Activated effector memory CD4-positive, alpha-beta T cell treated with Interleukin-2 at 50 U/mL for 16 hours (primary cell): Measurements from ENCODE around the gene S1PR5.

ENCODE experiments used
- DNase-seq: peaks from one replicate; pipeline ENCODE4 v3.0.0-alpha.2; 2020

Gene S1PR5

GRCh38 chr19:10514211-10515145 is 2.8 kb downstream of the S1PR5 start:
- DNase-seq: no peak

- no peak for DNase-seq
Observed at GRCh38 chr19:10513223-10513622, 4.0 kb downstream of the S1PR5 start.

DNA sequence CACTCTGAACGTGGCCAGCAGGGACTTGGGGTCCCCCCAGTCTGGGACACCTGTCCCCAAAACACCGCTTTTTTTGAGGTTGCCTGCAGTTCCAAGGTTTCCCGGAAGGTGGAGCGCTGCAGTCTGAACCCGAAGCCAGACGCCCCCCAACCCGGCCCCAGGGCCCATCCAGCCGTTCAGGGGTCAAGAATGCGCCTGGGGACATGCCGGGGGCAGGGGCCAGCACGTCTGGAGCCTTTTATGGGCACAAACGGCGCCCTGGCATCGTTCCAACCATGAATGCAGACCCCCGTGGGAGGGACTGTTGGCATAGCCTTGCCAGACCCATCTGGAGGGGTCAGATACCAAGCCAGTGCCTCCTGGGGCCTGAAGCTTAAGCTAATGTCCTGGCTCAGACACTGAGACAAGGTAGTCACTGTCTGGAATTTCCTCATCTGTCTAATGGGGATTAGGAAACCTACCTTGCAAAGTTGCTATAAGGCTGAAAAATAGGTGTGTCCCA is 6.9 kb downstream of the S1PR5 start:
- peak; percentile 47 for DNase-seq

DNA sequence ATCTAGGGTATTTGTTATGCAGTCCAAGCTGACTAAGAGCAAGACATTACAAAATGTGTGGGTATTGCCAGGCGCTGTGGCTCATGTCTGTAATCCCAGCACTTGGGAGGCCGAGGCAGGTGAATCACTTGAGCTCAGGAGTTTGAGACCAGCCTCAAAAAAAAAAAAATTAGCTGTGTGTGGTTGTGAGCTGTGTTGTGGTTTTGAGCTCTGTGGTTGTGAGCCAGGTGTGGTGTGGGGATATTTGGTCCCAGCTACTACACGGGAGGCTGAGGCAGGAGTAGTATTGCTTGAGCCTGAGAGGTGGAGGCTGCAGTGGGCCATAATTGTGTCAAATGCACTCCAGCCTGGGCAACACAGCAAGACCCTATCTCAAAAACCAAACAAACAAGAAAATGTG is 8.5 kb downstream of the S1PR5 start:
- DNase-seq: no peak

DNA sequence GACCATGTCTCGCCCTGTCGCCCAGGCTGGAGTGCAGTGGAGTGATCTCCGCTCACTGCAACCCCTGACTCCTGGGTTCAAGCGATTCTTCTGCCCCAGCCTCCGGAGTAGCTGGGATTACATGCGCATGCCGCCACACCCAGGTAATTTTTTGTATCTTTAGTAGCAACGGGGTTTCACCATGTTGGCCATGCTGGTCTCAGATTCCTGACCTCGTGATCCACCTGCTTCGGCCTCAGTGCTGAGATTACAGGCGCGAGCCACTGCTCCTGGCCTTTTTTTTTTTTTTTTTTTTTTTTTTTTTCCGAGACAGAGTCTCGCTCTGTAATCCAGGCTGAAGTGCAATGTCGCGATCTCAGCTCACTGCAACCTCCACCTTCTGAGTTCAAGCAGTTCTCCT is 9.2 kb downstream of the S1PR5 start:
- DNase-seq: no peak

DNA sequence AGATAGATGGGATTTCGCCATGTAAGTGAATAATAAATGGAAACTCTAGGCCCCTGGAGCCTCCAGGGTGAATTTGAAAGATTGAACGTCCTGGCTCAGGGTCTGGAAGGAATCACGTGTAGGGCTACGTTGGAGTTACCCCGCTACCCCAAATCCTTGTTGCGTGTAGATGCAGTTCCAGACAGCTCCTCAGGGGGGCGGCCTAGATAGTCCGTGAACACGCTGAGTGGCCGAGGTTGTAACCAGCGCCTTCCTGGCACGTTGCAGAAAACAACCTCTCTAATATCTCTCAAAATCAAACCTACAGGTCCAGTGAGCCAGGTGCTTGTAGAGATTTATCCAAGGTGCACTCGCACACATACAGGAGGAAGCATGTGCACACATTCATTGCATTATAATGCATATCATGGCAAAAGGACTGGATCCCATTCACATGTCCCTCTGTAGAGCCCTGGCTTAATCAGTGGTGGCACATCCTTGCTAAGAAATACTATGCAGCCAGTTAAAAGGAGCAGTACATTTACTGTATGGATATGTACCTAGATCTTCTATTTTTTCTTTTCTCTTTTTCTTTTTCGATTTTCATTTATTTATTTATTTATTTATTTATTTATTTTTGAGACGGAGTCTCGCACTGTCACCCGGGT is 11.5 kb downstream of the S1PR5 start:
- peak; percentile 73 for DNase-seq

GRCh38 chr19:10503002-10503789 is 14.1 kb downstream of the S1PR5 start, which contains the start of gene KEAP1:
KEAP1 (minus strand) TSS chr19:10503356; CDS start chr19:10500033, 3,323 bp downstream.
- DNase-seq: no peak

- DNase-seq: peak; percentile 84
Observed at GRCh38 chr19:10502524-10503001, 14.7 kb downstream of the S1PR5 start.

GRCh38 chr19:10501971-10502523 is 15.2 kb downstream of the S1PR5 start:
- peak; percentile 7 for DNase-seq

DNA sequence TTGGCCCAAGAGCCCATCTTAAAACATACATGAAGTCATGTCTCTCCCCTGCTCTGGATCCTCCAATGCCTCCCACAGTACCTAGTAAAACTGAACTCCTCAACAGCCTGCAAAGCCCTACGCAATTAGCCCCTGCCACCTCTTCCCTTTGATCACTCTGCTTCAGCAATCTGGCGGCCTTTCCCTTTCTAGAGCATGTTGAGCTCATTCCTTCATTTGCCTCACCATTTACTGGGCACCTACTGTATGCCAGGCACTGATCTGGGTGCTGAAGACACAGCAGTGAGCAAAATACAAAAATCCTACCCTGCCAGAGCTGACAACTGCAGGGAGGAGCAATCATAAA is 17.0 kb downstream of the S1PR5 start:
- DNase-seq: no peak

DNA sequence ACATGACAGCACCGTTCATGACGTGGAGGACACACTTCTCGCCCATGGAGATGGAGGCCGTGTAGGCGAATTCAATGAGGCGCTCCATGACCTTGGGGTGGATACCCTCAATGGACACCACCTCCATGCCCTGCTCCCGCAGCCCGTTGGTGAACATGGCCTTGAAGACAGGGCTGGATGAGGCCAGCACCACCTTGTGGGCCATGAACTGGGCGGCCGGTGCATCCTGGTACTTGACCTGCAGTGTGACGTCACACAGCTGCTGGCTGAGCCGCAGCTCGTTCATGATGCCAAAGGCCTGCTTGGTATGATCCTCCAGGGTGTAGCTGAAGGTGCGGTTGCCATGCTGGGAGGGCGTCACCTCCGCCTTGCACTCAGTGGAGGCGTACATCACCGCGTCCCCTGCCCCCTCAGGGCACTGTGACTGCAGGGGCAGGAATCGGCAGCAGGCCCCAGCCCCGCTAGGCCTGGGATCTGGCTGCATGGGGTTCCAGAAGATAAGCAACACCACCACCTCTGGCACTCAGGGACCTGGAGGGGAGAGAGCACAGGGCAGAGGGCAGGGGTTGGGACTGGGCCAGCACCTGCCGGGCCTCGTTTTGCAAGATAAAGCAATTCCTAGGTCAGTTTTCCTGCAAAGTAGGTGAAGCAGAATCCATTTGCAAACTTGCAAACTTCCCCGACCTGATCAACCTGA is 17.5 kb downstream of the S1PR5 start:
- no peak for DNase-seq

- DNase-seq: no peak
Observed at GRCh38 chr19:10497371-10497770, 19.9 kb downstream of the S1PR5 start.

DNA sequence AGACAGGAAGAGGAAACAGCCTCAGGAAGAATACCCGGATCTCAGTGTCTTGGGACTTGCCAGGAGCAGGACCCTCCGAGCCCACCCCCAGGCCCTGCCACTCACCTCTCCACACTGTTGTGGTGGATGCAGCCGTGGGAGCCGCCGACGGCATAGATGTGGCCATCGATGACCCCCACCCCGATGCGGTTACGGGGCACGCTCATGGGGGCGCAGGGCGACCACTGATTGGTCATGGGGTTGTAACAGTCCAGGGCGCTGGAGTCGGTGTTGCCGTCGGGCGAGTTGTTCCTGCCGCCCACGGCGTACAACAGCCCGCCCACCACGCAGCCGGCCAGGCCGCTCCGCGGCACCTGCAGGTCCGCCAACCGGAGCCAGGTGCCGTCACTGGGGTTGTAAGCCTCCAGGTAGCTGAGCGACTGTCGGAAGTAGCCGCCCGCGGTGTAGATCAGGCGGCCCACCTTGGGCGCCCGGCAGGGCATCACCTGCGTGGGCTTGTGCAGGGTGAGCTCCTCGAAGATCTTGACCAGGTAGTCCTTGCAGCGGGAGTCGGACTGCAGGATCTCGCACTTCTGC is 25.7 kb downstream of the S1PR5 start:
- DNase-seq: no peak

DNA sequence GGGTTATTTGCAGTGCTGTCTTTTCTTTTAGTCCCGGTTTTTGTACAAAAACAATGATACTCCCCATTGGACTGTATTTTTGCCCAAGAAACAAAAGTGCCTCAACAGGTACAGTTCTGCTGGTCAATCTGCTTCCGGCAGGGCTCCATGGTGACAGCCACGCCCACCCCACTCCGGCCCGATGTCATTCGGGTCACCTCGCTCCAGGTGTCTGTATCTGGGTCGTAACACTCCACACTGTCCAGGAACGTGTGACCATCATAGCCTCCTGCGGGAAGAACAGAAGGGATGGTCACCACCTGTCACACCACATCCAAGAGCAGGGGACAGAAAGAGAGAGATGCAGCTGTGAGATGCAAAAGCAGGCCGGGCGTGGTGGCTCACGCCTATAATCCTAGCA is 30.7 kb downstream of the S1PR5 start:
- no peak for DNase-seq

DNA sequence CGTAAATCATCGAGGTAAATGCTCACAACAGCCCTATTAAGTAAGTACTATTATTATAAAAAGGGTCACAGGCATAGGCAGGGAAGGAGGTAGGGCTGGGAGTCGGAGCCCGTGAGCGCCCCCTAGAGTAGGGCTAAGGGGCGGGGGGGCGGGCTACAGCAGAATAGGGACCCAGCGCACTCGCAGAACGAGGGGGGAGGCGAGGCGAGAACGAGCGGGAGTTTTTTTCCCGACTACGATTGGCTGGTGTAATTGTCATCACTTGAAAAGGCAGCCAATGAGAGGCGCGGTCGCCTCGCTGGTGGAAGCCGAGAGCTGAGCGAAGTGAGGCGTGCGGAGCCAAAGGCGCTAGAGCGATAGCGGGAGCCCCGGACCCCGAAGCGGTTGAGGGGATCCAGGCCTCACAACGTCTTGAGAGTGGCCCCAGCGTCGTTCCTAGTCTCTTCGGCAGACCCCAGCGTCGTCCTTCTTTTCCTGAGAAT is 38.3 kb downstream of the S1PR5 start:
- peak; percentile 80 for DNase-seq

DNA sequence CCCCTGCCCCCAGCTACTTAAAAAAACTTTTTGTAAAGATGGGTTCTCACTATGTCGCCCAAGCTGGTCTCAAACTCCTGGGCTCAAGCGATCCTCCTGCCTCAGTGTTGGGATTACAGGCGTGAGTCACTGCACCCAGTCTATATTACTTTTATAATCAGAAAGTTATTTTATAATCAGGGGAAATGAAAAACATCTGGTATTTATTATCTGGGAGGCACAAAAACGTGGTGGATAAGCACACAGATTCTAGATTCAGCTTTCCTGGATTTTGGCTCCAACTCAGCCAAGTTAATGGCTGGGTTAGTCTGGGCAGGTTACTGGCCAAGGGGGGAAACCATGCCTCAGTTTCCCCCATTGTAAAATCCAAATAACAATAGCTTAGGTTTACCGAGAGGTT is 38.8 kb downstream of the S1PR5 start:
- DNase-seq: no peak

GRCh38 chr19:10474962-10475451 is 42.2 kb downstream of the S1PR5 start:
- DNase-seq: no peak

GRCh38 chr19:10473192-10473591 is 44.1 kb downstream of the S1PR5 start:
- no peak for DNase-seq

DNA sequence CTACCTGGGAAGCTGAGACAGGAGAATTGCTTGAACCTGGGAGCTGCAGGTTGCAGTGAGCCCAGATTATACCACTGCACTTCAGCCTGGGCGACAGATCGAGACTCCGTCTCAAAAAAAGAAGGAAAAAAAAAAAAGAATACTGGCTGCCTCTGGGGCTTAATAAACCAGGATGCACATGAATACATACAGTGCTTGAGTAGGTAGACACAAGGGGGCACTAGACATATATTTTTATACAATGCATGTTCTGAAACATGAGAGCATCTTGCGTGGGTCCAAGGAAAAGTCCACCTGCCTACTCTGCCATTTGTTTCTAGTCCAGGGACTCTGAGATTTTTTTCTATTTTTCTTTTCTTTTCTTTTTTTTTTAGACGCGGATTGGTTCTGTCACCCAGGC is 45.3 kb downstream of the S1PR5 start:
- DNase-seq: no peak

DNA sequence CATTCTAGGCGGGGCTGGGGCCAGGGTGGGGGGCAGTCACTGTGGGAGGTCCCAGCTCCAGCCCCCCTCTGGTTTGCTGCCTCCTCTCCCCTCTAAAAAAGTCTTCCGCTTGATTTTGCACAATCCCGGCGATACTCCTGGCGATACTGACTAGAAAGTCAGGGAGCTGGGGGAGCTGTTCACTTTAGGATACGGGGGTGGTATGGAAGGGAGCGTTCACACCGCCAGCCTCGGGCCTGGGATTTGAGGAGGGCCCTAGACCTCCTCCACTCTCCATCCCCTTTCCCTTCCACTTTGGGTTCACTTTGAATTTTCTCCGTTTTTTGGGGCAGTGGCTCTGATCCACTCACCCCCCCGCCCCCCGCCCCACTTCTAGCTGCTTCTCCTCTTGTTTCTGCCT is 49.1 kb downstream of the S1PR5 start:
- DNase-seq: no peak

GRCh38 chr19:10467104-10467706 is 50.0 kb downstream of the S1PR5 start:
- DNase-seq: no peak
